H9 (cell line): Measurements from ENCODE around the gene MPST. TPM values are rescaled to one million over a fixed set of nuclear protein-coding genes. Genes with fewer than 3 reads are reported as not detected.

ENCODE experiments used
- DNase-seq: peaks from one replicate; pipeline ENCODE4 v3.0.0-alpha.2; 2017
- H2AFZ ChIP-seq: one replicate; pipeline ENCODE4 v1.6.1; 2013; ENCODE audit warnings: mild to moderate bottlenecking, low read length, control low read depth, moderate library complexity
- H2AK5ac ChIP-seq: 2 replicates; pipeline ENCODE4 v1.6.1; 2013; ENCODE audit warnings: low read length, control low read depth, mixed read lengths; ENCODE audit not compliant: insufficient read length
- H2BK120ac ChIP-seq: one replicate; pipeline ENCODE4 v1.6.1; 2013; ENCODE audit warnings: low read depth, mild to moderate bottlenecking, low read length, control low read depth, inconsistent platforms; ENCODE audit not compliant: poor library complexity, severe bottlenecking
- H2BK12ac ChIP-seq: 2 replicates; pipeline ENCODE4 v1.6.1; 2013; ENCODE audit warnings: low read length, control low read depth, mixed read lengths, low read depth; ENCODE audit not compliant: insufficient read length
- H2BK15ac ChIP-seq: 2 replicates; pipeline ENCODE4 v1.6.1; 2013; ENCODE audit warnings: low read depth, low read length, control low read depth
- H2BK20ac ChIP-seq: one replicate; pipeline ENCODE4 v1.6.1; 2013; ENCODE audit warnings: low read depth, mild to moderate bottlenecking, low read length, control low read depth, inconsistent platforms; ENCODE audit not compliant: poor library complexity, severe bottlenecking
- H2BK5ac ChIP-seq: 2 replicates; pipeline ENCODE4 v1.6.1; 2013; ENCODE audit warnings: low read length, control low read depth, mixed read lengths; ENCODE audit not compliant: insufficient read length
- H3K14ac ChIP-seq: 2 replicates; pipeline ENCODE4 v1.6.1; 2013; ENCODE audit warnings: low read length, control low read depth; ENCODE audit not compliant: insufficient read depth
- H3K18ac ChIP-seq: 2 replicates; pipeline ENCODE4 v1.6.1; 2013; ENCODE audit warnings: low read depth, mild to moderate bottlenecking, mixed read lengths, low read length, control low read depth; ENCODE audit not compliant: insufficient read length
- H3K23ac ChIP-seq: 2 replicates; pipeline ENCODE4 v1.6.1; 2013; ENCODE audit warnings: low read length, control low read depth, mixed read lengths, low read depth; ENCODE audit not compliant: insufficient read length
- H3K23me2 ChIP-seq: 2 replicates; pipeline ENCODE4 v1.6.1; 2013; ENCODE audit warnings: low read depth, mild to moderate bottlenecking, mixed read lengths, low read length, control low read depth; ENCODE audit not compliant: insufficient read length, poor library complexity, severe bottlenecking
- H3K27ac ChIP-seq: 2 replicates; pipeline ENCODE4 v1.5.1; 2013; ENCODE audit warnings: low read length, control low read depth, mixed read lengths, low read depth; ENCODE audit not compliant: insufficient read length
- H3K27me3 ChIP-seq: 2 replicates; pipeline ENCODE4 v1.6.1; 2013; ENCODE audit warnings: low read length, control low read depth, inconsistent platforms; ENCODE audit not compliant: insufficient read depth
- H3K4ac ChIP-seq: 2 replicates; pipeline ENCODE4 v1.6.1; 2013; ENCODE audit warnings: low read depth, mild to moderate bottlenecking, control low read depth, inconsistent platforms, low read length, moderate library complexity
- H3K4me1 ChIP-seq: 2 replicates; pipeline ENCODE4 v1.6.1; 2013; ENCODE audit warnings: low read length, control low read depth, inconsistent platforms; ENCODE audit not compliant: insufficient read depth
- H3K4me2 ChIP-seq: 2 replicates; pipeline ENCODE4 v1.6.1; 2013; ENCODE audit warnings: low read length, control low read depth, mixed read lengths; ENCODE audit not compliant: insufficient read length, insufficient read depth
- H3K56ac ChIP-seq: 2 replicates; pipeline ENCODE4 v1.6.1; 2013; ENCODE audit warnings: low read depth, mild to moderate bottlenecking, mixed read lengths, low read length, control low read depth; ENCODE audit not compliant: insufficient read length
- H3K79me1 ChIP-seq: 2 replicates; pipeline ENCODE4 v1.6.1; 2013; ENCODE audit warnings: low read depth, mild to moderate bottlenecking, moderate library complexity, low read length, control low read depth, inconsistent platforms; ENCODE audit not compliant: insufficient read depth, poor library complexity, severe bottlenecking
- H3K79me2 ChIP-seq: 2 replicates; pipeline ENCODE4 v1.6.1; 2013; ENCODE audit warnings: low read length, control low read depth, inconsistent platforms; ENCODE audit not compliant: insufficient read depth
- H3K9ac ChIP-seq: 2 replicates; pipeline ENCODE4 v1.6.1; 2013; ENCODE audit warnings: low read length, control low read depth, mixed read lengths; ENCODE audit not compliant: insufficient read length; ENCODE audit errors: extremely low read depth
- H3K9me3 ChIP-seq: one replicate; pipeline ENCODE4 v1.6.1; 2013; ENCODE audit warnings: low read depth, low read length, inconsistent platforms; ENCODE audit not compliant: control insufficient read depth
- H3T11ph ChIP-seq: one replicate; pipeline ENCODE4 v1.6.1; 2013; ENCODE audit warnings: mild to moderate bottlenecking, low read length, control low read depth, inconsistent platforms
- H4K20me1 ChIP-seq: one replicate; pipeline ENCODE4 v1.6.1; 2013; ENCODE audit not compliant: control insufficient read depth, insufficient read length, insufficient read depth
- H4K5ac ChIP-seq: 2 replicates; pipeline ENCODE4 v1.6.1; 2013; ENCODE audit warnings: low read depth, mild to moderate bottlenecking, mixed read lengths, low read length, control low read depth; ENCODE audit not compliant: insufficient read length
- H4K8ac ChIP-seq: replicated peaks from 2 replicates; pipeline ENCODE4 v1.6.1; 2013; ENCODE audit warnings: low read length, control low read depth, mixed read lengths, low read depth; ENCODE audit not compliant: insufficient read length
- H4K91ac ChIP-seq: 2 replicates; pipeline ENCODE4 v1.6.1; 2013; ENCODE audit warnings: low read depth, mild to moderate bottlenecking, moderate library complexity, mixed read lengths, low read length, control low read depth; ENCODE audit not compliant: insufficient read length
- H3K27ac Mint-ChIP-seq, 3 experiments: 2 replicates in 2 of 3; 3 replicates in 1 of 3; pipeline ENCODE4 v1.8.0; 2020 to 2021; ENCODE audit warnings: mixed read lengths in 3 of 3, mild to moderate bottlenecking in 1 of 3, moderate library complexity in 1 of 3
- H3K27me3 Mint-ChIP-seq: 2 replicates; pipeline ENCODE4 v1.8.0; 2021; ENCODE audit warnings: low read depth, mild to moderate bottlenecking, moderate library complexity, mixed read lengths
- H3K36me3 Mint-ChIP-seq, 3 experiments: 2 replicates in 2 of 3; 3 replicates in 1 of 3; pipeline ENCODE4 v1.8.0; 2020 to 2021; ENCODE audit warnings: low read depth in 3 of 3, mixed read lengths in 3 of 3; ENCODE audit not compliant: insufficient read depth in 1 of 3
- H3K4me1 Mint-ChIP-seq, 2 experiments: 2 replicates each; pipeline ENCODE4 v1.8.0; 2020; ENCODE audit warnings: mixed read lengths in 2 of 2
- H3K4me3 Mint-ChIP-seq, 2 experiments: 2 replicates in 1 of 2; 3 replicates in 1 of 2; pipeline ENCODE4 v1.8.0; 2020 to 2021; ENCODE audit warnings: mild to moderate bottlenecking in 2 of 2, mixed read lengths in 2 of 2, moderate library complexity in 1 of 2
- H3K9me3 Mint-ChIP-seq, 2 experiments: 2 replicates in 1 of 2; 3 replicates in 1 of 2; pipeline ENCODE4 v1.8.0; 2020; ENCODE audit warnings: mild to moderate bottlenecking in 2 of 2, mixed read lengths in 2 of 2, moderate library complexity in 1 of 2
- WGBS: extraction: QIAGEN DNeasy Blood & Tissue Kit; methylation state at CpG from one replicate; pipeline ENCODE4 v1.1.7; 2013; ENCODE audit warnings: missing lambda C conversion rate, low lambda C conversion rate, mixed read lengths; ENCODE audit not compliant: insufficient read length; ENCODE audit errors: extremely low coverage; 5-methylcytosine and 5-hydroxymethylcytosine counted together
- total RNA-seq: library from RNA; stranded (reverse); gene quantifications from 2 replicates; pipeline ENCODE4 v1.2.1, GENCODE V29; 2021
- TF ChIP-seq, protein P1 (sequence below): fragments of 200-600 bp; sonication (generic); conservative IDR thresholded peaks from 3 replicates; pipeline ENCODE4 v1.8.0; 2021; ENCODE audit warnings: antibody characterized with exemption, mild to moderate bottlenecking

The MPST gene
- total RNA-seq, 1 experiment from 2014 or later, result 70.5 TPM

DNA sequence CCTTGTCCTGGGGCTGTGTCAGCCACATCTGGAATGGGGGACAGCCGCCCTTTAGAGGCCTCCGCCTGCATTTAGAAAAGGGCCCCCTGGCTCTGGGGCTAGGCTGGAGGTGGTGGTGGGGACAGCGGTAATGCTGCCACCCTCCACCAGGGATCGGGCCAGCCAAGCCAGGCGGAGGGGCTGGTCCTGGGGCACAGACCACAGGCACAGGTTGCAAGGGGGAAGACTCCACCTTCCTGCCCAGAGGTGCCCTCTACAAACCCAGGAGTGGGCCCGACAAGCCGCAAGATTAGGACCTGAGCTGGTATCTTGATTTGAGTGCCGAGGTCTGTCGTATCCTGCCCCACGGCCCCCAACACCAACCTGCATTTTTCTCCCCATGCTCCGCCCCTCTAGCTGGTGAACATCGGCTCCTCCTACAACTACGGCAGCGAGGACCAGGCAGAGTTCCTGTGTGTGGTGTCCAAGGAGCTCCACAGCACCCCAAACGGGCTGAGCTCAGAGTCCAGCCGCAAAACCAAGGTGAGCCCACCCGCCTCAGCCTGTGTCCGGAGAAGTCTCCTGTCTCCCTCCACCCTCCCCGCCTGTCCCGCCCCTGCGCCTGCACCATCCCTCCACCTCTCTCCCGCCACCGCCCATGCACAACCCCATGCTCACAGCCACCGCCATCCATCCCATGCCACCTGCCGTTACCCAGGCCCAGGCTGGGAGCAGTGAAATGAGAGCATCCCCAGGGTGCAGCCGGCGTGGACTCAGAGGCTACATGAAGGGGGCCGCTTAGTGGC, 39.6 kb downstream of the MPST start:
- Histone ChIP-seq H3K79me2 (no peaks in the 10 kb centered on the region), H2BK20ac (no peak overlapping the region), H3K4me2 (no peak overlapping the region), H4K91ac (no peak overlapping the region), H2AFZ (no peak overlapping the region), H3K27ac (no peak overlapping the region), H3K4me1 (no peaks in the 10 kb centered on the region; the same call in 1 of the 2 replicates), H4K8ac (no peak overlapping the region), H3K23me2 (no peaks in the 10 kb centered on the region), H2BK15ac (no peak overlapping the region), H3K18ac (no peak overlapping the region), H3K79me1 (no peaks in the 10 kb centered on the region), H4K20me1 (no peaks in the 10 kb centered on the region), H4K5ac (no peak overlapping the region), H3K27me3 (no peaks in the 10 kb centered on the region), H3K4ac (no peak overlapping the region), H2AK5ac (no peak overlapping the region), H3K9me3 (no peaks in the 10 kb centered on the region), H2BK12ac (no peak overlapping the region), H3T11ph (no peak overlapping the region), H3K23ac (no peak overlapping the region), H3K14ac (no peak overlapping the region), H2BK5ac (no peak overlapping the region), H3K9ac (no peak overlapping the region), H3K56ac (no peak overlapping the region), H2BK120ac (no peak overlapping the region)
- Mint-ChIP-seq H3K9me3 (no peaks in the 10 kb centered on the region), H3K4me1 (peaks cover 9 to 25% of the 10 kb centered on the region in 2 experiments), H3K36me3 (peaks cover 7 to 29% (median 23%) of the 10 kb centered on the region in 3 experiments; a peak in 6 of 7 replicates), H3K27ac (no peak overlapping the region), H3K27me3 (peaks cover 7% of the 10 kb centered on the region), H3K4me3 (no peak overlapping the region)
- no peak for DNase-seq
- no CpG with 5 or more reads among the region's 28 CpGs for WGBS
- TF ChIP-seq, protein P1, sequence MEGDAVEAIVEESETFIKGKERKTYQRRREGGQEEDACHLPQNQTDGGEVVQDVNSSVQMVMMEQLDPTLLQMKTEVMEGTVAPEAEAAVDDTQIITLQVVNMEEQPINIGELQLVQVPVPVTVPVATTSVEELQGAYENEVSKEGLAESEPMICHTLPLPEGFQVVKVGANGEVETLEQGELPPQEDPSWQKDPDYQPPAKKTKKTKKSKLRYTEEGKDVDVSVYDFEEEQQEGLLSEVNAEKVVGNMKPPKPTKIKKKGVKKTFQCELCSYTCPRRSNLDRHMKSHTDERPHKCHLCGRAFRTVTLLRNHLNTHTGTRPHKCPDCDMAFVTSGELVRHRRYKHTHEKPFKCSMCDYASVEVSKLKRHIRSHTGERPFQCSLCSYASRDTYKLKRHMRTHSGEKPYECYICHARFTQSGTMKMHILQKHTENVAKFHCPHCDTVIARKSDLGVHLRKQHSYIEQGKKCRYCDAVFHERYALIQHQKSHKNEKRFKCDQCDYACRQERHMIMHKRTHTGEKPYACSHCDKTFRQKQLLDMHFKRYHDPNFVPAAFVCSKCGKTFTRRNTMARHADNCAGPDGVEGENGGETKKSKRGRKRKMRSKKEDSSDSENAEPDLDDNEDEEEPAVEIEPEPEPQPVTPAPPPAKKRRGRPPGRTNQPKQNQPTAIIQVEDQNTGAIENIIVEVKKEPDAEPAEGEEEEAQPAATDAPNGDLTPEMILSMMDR, result peak; percentile 36; the same call in 1 of the 3 replicates
